GM21390 (cell line): ENCODE measurements around the gene ZFP3.
"Not testable (repeated sequence)": the region's sequence is repeated elsewhere in the genome, so short reads cannot be mapped to it uniquely, and the experiment has no call there.

ENCODE experiments used
- ATAC-seq: cut with Tn5 transposase; IDR thresholded peaks from one replicate; pipeline ENCODE4 v1.9.1; 2021; ENCODE audit not compliant: unreplicated experiment

Gene ZFP3

DNA sequence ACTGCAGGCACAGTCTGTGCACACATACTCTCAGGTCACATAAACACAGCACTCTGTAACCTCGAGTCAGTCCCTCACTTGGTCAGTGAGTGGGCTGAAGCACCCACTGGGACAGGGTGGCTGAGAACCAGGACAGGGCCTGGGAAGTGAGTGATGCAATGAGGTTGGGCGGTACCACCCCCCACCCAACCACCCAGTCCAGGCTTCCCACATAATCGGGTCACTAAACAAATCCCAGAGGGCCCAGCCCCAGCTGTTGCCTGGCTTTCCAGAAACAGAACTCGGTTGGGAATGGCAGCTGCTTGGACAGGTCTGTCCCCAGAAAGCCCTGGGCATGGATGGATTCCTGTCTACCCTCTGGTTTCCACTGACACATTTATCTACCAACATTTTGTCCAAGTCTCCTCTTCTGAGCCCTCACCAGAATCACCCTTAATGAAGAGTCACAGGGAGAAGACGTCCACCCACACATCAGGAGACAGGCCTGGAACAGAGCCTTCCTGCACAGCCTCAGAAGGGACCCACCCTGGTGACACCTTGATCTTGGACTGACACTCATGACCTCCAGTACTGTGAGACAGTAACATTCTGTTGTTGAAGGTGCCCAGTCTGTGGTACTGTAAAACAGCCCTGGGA is 46.0 kb downstream of the ZFP3 start:
- not testable (repeated sequence) for ATAC-seq

DNA sequence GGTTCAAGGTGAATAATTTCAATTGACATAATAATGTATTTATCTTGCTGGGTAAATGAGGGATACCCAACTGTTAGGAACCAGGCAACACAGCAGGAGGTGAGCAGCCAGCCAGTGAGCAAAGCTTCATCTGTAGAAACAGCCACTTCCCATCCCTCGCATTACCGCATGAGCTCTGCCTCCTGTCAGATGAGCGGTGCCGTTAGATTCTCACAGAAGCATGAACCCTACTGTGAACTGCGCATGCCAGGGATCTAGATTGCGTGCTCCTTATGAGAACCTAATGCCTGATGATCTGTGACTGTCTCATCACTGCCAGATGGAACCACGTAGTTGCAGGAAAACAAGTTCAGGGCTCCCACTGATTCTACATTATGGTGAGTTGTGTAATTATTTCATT is 46.6 kb downstream of the ZFP3 start:
- ATAC-seq = not testable (repeated sequence)

GRCh38 chr17:5126719-5127488 is 48.6 kb downstream of the ZFP3 start:
- ATAC-seq = no peak

DNA sequence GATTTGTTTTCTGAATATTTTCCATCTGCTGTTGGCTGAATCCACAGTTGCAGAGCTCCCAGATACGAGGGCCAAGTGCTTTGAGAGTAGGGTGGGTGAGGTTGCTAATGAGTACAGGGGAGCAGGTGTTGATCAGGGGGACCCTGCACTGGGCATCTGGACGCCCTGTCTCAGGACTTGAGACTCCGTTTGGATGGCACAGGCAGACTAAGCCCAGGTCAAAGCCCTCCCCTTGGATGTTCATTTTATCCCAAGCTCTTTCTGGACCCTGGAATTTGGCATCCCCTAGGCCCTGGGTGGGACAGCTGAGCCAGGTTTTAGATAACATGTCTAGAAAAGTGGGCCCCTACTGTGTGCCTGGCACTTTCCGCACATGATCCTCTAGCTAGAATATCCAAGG is 49.6 kb downstream of the ZFP3 start:
- ATAC-seq = no peak

DNA sequence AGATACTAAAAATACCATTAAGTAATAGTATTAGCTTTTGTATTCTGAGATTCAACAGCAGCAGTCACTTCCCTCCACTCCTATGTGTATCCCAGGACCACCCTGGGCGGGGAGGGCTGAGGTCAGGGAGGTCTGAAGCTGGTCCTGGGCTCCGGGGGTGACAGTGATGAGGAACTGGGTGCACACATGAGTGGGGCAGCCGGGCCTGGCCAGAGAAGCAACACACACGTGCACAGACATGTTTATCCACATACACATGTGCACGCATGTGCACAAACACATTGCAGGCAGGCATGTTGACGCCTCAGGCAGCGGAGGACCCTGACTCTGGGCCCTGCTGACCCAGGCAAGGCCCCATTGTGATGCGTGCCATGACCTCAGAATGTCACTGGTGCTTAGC is 50.1 kb downstream of the ZFP3 start:
- ATAC-seq = not testable (repeated sequence)

DNA sequence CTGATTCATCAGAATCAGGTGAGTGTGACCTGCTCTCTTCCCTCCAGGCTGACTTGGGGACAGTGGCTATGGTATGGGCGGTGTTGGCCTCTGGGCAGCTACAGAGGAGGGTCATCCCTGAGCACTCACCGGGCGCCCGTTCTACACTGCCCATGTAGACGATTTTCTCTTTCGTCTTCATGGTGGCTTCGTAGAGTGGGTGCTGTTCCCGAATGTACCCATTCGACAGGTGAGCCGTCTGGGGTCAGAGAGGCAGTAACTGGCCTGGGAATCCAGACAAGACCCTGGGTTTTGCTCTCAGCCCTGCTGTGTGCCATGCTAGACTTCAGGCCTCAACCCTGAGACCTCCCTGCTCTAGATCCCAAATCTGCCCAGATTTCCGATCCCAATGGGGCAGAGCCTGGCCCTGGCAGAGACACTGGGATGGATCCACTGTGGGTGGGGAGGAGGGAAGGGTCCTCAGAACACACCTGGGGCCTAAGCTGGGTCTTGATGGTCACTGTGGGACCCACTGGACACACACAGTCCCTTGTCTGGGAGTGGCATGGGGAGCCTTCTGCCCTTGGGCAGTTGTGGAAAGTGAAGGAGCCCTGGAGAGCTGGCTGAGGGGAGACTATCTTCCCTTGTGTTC is 50.8 kb downstream of the ZFP3 start:
- no peak for ATAC-seq

DNA sequence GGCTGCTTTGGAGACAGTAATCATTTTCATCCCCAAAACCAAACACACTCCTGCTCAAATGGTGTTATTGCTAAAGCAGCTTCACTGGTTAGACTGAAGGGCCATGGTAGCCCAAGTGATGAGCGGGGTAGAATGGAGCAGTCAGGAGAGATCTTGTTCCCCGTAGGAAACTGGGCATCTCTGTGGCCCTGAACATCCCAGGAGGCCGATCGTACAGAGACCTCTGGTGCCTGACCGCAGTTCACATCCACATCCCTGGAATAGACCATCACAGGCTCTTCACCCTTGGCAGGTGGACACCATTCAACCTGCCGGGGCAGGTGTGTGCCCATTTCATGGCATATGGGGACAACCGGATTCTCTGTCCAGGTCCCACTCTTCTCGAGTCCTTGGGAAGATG is 51.5 kb downstream of the ZFP3 start:
- not testable (repeated sequence) for ATAC-seq

DNA sequence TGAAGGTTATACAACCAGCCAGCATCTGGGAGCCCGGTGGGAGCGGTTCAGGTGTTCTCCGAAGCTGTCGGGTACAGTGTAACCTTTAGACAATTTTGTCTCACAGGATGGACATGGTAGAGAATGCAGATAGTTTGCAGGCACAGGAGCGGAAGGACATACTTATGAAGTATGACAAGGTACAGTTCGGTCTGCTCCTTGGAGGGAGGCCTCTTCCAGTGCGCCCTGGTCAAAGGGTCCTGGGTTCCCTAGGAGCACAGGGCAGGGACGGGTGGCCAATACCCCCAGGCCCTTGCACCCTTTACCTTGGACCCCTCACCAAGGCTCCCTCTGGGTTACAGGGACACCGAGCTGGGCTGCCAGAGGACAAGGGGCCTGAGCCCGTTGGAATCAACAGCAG is 52.0 kb downstream of the ZFP3 start:
- not testable (repeated sequence) for ATAC-seq

DNA sequence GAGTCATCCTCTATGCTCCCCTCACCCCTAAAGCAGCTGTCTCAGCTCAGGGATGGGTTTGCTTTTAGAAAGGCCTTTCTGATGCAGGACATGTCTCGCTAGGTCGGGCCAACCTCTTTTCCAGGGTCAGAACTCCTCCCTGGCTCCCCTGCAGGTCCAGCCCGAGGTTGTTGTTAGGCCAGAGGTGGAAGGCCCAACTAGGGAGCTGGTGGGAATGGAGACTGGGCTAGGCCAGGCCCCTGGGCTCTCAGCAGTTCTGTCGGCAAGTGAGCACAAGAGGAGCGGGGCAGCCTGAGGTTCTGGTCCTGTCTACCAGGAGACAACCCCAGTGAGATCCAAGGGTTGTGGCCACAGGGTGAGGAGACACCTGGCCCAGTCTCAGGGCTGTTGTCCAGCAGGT is 52.4 kb downstream of the ZFP3 start:
- ATAC-seq = not testable (repeated sequence)

DNA sequence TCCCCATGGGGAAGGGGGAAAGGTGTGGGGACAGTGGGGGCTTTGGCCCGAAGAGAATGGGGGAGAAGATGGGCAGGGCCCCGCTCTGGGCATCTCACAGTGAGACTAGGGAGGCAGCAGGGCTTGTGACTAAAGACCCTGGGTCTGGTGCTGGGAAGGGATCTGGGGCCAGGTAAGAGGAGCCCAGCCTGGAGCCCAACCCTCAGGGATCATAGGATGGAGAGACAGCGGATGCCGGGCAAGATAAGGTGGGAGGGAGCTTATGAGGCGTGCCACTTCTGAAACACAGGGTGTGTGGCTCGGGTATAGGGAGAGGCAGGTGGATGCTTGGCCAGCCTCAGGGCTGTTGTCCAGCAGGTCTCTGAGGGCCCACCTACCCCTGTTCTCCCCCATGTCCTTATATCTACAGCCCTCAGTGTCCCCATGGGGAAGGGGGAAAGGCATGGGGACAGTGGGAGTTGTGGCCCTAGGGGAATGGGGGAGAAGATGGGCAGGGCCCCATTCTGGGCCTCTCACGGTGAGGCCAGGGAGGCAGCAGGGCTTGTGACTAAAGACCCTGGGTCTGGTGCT is 53.0 kb downstream of the ZFP3 start:
- ATAC-seq = no peak

DNA sequence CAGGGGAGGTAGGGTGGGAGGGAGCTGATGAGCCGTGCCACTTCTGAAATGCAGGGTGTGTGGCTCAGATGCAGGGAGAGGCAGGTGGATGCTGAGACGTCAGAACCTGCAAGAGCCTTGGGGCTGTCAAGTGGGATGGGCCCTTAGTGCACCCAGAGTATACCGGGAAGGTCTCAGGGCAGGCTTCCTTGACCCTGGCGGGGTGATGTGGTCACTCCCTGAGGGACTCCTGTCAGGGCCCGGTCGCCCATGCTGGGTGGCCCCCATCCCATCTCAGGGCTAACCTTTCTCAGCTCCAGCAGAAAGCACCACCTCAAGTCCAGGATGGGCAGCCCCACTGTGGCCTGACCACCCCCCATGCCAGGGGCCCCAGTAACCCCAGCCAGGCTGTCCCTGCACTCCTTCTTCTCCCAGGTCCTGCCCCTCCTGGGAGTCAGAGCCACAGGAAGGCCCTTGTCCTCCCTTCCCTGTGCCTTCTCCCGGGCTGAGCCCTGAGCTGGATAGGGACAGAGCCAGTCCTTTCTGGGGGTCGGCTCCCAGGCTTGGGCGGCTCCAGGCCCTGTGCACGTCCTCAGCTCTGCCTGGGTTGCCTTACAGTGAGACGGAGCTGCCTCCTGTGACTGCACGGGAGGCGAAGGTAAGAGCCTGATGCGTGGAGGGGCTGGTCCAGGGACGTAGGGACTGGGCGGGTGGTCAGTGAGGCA is 53.7 kb downstream of the ZFP3 start:
- not testable (repeated sequence) for ATAC-seq

DNA sequence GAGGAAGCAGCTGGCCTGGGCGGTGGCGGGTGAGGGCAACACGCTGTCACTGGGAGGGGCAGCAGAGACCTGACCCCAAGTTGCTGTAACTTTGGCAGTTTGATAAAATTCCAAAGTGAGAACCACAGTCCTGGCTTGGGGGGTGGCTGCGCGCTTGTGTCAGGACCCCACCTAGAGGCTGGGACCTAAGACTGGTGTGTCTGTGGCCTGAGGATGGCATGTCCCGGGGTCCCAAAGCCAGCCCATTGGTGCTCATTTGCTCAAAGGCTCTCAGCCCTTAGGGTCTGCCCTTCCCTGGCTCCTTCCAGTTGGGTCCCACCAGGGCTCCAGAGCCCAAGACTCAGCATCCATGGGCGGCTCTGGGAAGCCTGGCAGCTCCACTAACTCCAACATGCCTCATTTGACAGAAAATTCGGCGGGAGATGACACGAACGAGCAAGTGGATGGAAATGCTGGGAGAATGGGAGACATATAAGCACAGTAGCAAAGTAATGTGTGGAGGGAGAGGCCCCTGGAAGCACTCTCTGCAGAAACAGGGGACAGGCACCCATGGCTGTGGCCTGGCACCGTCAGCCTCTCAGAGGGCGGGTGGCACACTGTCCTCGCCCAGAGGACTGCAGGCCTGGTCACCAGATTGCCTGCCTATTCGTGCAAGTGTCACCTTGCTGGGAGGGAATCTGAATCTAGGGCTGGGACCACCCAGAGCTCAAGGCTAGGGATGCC is 54.4 kb downstream of the ZFP3 start:
- ATAC-seq = not testable (repeated sequence)

GRCh38 chr17:5133311-5133710 is 55.0 kb downstream of the ZFP3 start:
- ATAC-seq = no peak

DNA sequence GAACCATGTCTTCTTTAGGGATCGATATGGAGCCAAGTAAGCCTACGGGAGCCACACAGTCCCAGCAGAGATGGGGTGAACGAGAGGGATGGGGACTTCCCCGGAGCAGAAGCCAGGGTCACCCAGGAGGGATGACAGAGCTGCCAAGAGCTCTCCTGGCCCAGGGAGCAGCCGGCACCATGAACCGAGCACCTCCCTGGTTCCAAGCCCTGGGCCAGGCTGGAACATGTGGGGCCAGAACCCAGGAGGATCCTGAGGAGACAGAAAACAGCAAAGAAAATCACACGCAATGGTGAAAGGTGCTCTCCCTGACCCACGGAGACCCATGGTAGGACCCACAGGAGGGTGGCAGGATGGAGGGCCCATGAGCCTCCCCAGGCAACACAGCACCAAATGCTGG is 55.7 kb downstream of the ZFP3 start:
- not testable (repeated sequence) for ATAC-seq

- ATAC-seq = not testable (repeated sequence)
Measured at GRCh38 chr17:5134571-5134970, 56.3 kb downstream of the ZFP3 start.

GRCh38 chr17:5135131-5135712 is 57.0 kb downstream of the ZFP3 start:
- not testable (repeated sequence) for ATAC-seq

DNA sequence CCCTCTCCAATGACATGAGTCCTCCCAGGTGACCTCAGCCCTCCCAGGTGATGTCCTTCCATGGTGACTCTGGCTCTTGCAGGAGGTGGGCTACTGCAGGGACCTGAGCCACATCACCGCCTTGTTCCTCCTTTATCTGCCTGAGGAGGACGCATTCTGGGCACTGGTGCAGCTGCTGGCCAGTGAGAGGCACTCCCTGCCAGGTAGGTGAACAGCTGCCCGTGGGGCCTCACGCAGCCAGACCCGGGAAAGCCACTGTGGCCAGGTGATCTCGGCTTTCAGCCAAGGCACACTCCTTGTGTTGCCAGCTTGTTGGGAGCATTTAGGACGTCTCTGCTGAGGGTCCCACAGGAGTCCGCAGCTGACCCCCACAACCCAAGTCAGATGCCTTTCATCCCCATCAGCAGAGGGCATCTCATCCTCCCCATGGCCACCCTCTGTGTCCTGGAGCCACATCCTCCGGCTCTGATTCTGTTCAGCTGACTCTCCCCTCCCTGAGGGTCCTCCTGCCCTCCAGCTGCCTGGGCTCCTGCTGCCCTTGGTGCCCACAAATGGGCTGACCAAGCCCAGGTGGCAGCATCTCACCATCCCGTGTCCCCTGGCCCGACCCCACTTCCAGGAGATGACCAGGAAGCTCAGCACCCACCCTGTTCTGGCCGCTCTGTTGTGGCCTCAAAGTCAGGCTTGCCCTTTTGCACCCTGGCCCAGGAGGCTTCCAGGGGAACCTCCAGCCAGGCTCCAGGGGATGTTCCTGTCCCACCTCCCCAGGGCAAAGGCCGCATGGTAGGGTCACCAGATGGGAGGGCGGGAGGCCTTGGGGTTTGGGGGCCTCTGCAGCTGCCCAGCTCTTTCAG is 57.7 kb downstream of the ZFP3 start:
- no peak for ATAC-seq

DNA sequence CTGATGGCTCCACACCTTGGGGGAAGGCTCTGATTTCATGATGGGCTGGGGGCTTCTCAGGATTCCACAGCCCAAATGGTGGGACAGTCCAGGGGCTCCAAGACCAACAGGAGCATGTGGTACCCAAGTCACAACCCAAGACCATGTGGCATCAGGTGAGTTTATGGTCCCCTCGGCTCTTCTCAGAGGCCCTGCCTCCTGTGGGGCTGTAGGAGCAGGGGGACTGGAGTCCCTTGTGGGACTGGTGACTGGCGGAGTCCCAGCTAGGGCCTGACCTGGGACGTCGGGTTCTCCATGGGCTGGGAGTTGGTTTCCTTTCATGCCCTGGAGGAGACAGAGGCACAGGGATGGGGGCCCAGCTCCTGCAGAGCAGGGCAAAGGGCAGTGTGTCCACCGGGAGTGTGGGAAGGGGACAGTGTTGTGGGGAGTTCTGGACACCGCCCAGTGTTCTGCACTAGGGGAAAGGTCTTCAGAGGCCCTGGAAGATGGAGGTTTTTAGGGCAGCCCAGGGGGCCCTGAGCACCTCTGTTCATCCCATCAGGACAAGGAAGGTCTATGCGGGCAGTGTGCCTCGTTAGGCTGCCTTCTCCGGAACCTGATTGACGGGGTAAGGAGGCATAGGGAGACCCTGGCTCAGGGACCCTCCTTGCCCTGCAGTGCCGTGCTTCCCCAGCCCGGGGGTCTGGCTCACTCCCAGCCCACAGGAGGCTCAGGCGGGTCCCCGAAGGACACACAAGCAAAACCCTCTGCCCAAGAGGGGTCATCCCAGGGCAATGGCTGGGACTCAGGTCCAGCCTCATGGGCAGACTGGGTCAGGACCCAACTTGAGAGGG is 58.5 kb downstream of the ZFP3 start:
- ATAC-seq = not testable (repeated sequence)
